Activated CD8-positive, alpha-beta memory T cell treated with anti-CD3 and anti-CD28 coated beads, Interleukin-2, amount 10 ng/mL, durations not matched to agents 7 days and 5 days (primary cell): ENCODE data around the gene DDX51. TPM values are rescaled to one million over a fixed set of nuclear protein-coding genes. Genes with fewer than 3 reads are reported as not detected.
A peak's percentile ranks its signal among the peaks of the same experiment; 100 is the strongest.

Experiments
- ATAC-seq: fragments of 150-1000 bp; cut with Tn5 transposase; one replicate; pipeline ENCODE4 v1.10.0; 2021; ENCODE audit warnings: moderate library complexity
- CTCF ChIA-PET: fragments of 350-600 bp; sonication (Branson Sonifier 250); formaldehyde crosslinking; loops from one replicate; lab custom pipeline; 2021; ENCODE audit warnings: antibody characterized with exemption; lab: Charles Lee
- DNase-seq: peaks from one replicate; pipeline ENCODE4 v3.0.0-alpha.2; 2020
- H3K27ac Mint-ChIP-seq: one replicate; pipeline ENCODE4 v1.8.0; 2021; ENCODE audit warnings: mild to moderate bottlenecking, mixed read lengths
- H3K27me3 Mint-ChIP-seq: one replicate; pipeline ENCODE4 v1.8.0; 2021; ENCODE audit warnings: mixed read lengths
- H3K36me3 Mint-ChIP-seq: one replicate; pipeline ENCODE4 v1.8.0; 2021; ENCODE audit warnings: mild to moderate bottlenecking, mixed read lengths
- H3K4me1 Mint-ChIP-seq: one replicate; pipeline ENCODE4 v1.8.0; 2021; ENCODE audit warnings: mixed read lengths
- H3K4me3 Mint-ChIP-seq: one replicate; pipeline ENCODE4 v1.8.0; 2021; ENCODE audit warnings: mild to moderate bottlenecking, moderate library complexity, mixed read lengths
- H3K9me3 Mint-ChIP-seq: one replicate; pipeline ENCODE4 v1.8.0; 2022; ENCODE audit warnings: low read depth, mixed read lengths
- total RNA-seq, 2 experiments: library from RNA; stranded (reverse); gene quantifications; one replicate each; pipeline ENCODE4 v1.2.3, GENCODE V29; 2021

The DDX51 gene
- total RNA-seq, 2 experiments from 2014 or later, result 24.4 to 30.5 TPM

DNA sequence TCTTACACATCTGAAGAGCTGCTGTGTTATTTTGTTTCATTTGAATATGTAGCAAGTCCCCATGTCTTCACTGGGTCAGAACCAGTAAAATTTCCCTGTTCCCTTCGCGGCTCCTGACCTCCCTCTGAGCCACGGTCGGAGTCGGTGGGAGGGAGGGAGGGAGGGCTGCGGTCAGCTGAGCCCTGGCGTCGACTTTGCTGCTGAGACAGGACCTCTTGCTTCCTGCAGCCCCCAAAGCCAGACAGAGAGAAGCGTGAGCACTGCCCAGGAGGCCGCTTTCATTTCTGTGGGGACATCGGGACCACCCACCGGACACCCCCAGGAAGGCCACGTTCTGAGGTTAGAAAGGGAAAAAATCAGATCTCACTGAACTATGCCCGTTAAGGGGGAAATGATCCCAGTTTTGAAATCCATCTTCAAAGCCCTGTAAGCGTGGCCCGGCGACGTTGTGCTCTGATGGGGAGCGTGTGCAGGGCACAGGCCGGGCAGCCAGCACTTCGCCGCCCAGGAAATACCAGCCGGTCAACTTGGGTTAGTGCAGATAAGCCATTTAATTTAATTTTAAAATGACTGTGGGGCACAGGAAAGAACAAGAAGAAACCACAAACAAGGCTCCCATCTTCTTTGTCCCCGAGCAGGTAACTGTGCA is 42.2 kb upstream of the DDX51 start:
- Mint-ChIP-seq H3K27me3 (peaks cover 19% of the 10 kb centered on the region), H3K4me3 (peak overlapping the region; percentile 71), H3K36me3 (peaks cover 1% of the 10 kb centered on the region), H3K27ac (peak overlapping the region; percentile 89), H3K9me3 (no peaks in the 10 kb centered on the region), H3K4me1 (peaks cover 41% of the 10 kb centered on the region)
- no peak for ATAC-seq
- no peak for DNase-seq
- CTCF ChIA-PET, result interaction anchor here (0.5 to 2.6 kb wide), 5 partner anchors 8 to 375 kb away, joined by 3 to 10 read pairs (median 3); no protein-coding TSS in a partner anchor

DNA sequence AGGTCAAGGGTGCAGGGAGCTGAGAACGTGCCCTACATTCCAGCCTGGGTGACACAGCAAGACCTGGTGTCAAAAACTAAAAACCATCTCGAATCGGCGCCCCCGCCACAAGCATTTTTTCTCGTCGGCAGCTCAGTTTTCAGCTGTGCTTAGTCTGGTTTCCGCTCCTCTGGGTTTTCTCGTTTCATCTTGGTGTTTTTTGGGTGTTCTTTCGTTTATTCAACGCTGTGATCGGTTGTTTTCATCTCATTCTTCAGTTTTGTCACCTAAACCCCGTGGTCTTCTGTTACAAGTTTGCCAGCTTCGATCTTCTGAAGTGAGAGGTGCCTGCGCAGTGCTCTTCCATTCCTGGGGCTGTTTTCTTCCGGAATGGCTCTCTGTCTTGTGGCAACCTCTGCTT is 41.6 kb upstream of the DDX51 start:
- DNase-seq (no peak), ATAC-seq (no peak)
- CTCF ChIA-PET, result interaction anchor here (0.8 to 2.6 kb wide), 4 partner anchors 10 to 375 kb away, joined by 3 to 10 read pairs (median 4); no protein-coding TSS in a partner anchor
- Mint-ChIP-seq H3K27me3 (peaks cover 19% of the 10 kb centered on the region), H3K27ac (peak overlapping the region; percentile 89), H3K4me1 (peaks cover 40% of the 10 kb centered on the region), H3K36me3 (peaks cover 1% of the 10 kb centered on the region), H3K9me3 (no peaks in the 10 kb centered on the region), H3K4me3 (peak overlapping the region; percentile 71)

DNA sequence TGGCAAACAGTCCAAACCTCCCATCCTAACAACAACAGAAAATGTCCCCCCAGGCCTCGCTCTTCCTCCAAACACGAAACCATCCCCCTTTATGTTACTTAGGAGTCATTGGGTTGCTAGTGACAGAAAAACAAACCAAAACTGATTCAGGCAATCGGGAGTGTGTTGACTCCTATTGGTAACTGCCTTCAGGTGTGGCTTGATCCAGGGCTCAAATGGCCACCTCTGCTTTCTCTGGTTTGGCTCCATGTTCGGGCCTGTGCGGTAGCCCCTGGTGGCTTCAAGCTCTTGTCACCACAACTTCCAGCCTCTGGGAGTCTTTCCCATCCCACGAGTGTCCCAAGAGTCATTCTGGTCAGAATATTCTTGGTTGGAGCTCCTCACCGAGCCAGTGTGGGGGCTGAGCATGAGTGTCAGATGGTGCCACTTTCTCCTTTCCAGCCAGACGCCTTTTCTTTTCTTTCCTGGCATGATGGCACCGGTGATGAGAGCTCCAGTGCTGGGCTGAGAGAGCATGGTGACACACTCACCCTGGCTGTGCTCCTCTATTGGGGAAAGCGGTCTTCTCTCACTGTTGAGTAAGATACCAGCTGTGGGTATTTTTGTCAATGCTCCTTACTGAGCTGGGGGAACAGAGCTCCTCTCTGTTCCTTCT is 38.7 kb upstream of the DDX51 start:
- CTCF ChIA-PET, result interaction anchor here (1.1 to 1.9 kb wide), 3 partner anchors 8 to 231 kb away, joined by 3 to 6 read pairs (median 4); no protein-coding TSS in a partner anchor
- no peak overlapping the region for H3K4me3 Mint-ChIP-seq
- H3K4me1 Mint-ChIP-seq, result peaks cover 37% of the 10 kb centered on the region
- ATAC-seq, result no peak
- H3K27ac Mint-ChIP-seq, result peak overlapping the region; percentile 24
- DNase-seq, result no peak
- H3K36me3 Mint-ChIP-seq, result peaks cover 1% of the 10 kb centered on the region
- H3K9me3 Mint-ChIP-seq, result no peaks in the 10 kb centered on the region
- peaks cover 19% of the 10 kb centered on the region for H3K27me3 Mint-ChIP-seq

DNA sequence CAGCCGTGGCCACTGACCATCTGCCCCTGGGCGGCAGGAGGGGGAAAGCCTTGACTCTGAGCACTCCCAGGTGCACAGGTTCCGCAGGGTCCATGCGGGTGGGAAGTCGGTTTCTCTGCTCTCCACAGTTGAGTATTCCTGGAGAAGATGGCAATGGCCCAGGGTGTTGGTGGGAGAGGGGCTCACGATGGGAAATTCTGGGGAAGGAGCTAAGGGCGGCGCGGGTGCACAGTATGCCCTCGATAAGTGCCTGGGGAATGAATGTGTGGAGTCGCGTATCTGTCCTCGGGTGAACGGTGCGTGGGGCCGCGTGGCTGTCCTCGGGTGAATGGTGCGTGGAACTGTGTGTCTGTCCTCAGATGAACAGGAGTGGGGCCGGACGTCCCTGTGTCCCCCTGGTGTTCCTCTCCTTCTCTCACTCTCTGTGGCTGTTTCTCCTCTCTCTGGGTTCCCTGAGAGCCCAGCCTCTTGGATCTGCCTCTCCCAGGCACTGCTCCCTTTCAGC is 38.1 kb upstream of the DDX51 start:
- Mint-ChIP-seq H3K27ac (peak overlapping the region; percentile 24), H3K36me3 (peaks cover 1% of the 10 kb centered on the region), H3K27me3 (peaks cover 19% of the 10 kb centered on the region), H3K9me3 (no peaks in the 10 kb centered on the region), H3K4me1 (peaks cover 31% of the 10 kb centered on the region), H3K4me3 (no peak overlapping the region)
- CTCF ChIA-PET, result interaction anchor here (1.1 to 1.4 kb wide), 2 partner anchors 37 to 232 kb away, joined by 3 to 4 read pairs; no protein-coding TSS in a partner anchor
- DNase-seq (no peak), ATAC-seq (no peak)

DNA sequence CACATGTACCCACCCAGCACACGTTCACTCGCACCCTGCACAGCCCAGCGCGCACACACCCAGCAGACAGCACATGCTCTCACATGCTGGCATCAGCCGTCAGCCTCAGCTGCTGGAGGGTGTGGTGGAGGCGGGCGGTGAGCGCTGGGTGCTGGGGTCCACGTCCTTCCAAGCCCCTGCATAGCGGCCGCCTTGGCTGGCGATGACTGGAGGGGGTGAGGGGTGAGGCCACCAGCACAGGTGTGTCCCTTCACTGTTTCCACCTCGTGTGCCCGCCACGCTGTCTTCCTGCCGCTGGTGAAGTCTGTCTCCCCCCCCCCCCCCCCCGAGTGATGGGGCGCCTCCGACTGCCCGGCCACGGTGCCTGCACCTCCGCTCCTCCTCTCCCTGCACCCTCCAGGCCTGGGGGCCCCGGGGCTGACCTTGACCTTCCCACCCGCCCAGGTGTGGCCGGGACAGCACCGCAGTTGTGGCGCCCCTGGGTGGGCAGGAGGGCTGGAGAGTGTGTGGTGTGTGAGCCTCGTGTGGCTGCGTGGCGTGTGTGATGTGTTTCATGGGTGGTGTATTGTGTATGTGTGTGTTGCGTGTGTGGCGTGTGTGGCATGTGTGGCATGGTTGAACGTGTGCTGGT is 37.6 kb upstream of the DDX51 start:
- H3K27ac Mint-ChIP-seq, result no peak overlapping the region
- no peak overlapping the region for H3K4me3 Mint-ChIP-seq
- H3K9me3 Mint-ChIP-seq, result no peaks in the 10 kb centered on the region
- CTCF ChIA-PET, result no interaction called here
- ATAC-seq (no peak), DNase-seq (no peak)
- H3K4me1 Mint-ChIP-seq, result peaks cover 26% of the 10 kb centered on the region
- H3K27me3 Mint-ChIP-seq, result peaks cover 22% of the 10 kb centered on the region
- H3K36me3 Mint-ChIP-seq, result peaks cover 1% of the 10 kb centered on the region

DNA sequence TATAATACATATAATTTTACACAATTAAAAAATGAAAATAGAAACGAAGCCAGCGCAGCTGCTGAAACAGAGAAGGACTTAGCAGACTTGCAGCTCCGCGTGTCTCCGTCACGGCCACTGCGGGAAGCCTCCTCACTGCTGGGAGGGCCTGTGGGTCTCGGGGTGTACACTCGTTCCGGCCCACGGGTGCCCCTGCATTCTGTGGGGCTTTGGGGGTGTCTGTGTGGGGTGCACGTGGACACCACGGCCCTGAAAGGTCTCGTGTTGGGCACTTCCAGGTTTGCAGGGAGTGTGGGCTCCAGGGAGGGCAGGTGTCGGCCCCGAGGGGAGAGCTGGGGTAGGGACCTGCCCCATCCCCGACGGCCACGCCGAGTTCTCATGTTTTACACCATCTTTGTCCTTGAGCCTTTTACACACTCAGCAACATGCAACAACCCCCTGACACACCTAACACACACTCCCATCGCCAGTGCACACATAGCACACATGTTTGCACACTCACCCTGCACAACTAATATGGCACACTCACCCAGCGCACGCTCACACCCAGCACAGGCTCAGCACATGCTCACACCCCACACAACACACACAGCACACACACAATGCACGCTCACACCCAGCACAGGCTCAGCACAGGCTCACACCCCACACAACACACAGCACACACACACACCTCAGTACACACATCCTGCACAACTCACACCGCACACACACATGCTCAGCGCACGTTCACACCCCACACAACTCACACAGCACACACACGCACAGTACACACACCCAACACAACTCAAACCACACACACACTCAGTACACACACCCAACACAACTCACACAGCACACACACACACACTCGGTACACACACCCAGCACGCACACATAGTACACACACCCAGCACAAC is 36.8 kb upstream of the DDX51 start:
- Mint-ChIP-seq H3K9me3 (no peaks in the 10 kb centered on the region), H3K4me3 (no peak overlapping the region), H3K27me3 (peaks cover 22% of the 10 kb centered on the region), H3K4me1 (peaks cover 19% of the 10 kb centered on the region), H3K27ac (no peak overlapping the region), H3K36me3 (peaks cover 1% of the 10 kb centered on the region)
- ATAC-seq, result no peak
- no peak for DNase-seq
- CTCF ChIA-PET, result no interaction called here

DNA sequence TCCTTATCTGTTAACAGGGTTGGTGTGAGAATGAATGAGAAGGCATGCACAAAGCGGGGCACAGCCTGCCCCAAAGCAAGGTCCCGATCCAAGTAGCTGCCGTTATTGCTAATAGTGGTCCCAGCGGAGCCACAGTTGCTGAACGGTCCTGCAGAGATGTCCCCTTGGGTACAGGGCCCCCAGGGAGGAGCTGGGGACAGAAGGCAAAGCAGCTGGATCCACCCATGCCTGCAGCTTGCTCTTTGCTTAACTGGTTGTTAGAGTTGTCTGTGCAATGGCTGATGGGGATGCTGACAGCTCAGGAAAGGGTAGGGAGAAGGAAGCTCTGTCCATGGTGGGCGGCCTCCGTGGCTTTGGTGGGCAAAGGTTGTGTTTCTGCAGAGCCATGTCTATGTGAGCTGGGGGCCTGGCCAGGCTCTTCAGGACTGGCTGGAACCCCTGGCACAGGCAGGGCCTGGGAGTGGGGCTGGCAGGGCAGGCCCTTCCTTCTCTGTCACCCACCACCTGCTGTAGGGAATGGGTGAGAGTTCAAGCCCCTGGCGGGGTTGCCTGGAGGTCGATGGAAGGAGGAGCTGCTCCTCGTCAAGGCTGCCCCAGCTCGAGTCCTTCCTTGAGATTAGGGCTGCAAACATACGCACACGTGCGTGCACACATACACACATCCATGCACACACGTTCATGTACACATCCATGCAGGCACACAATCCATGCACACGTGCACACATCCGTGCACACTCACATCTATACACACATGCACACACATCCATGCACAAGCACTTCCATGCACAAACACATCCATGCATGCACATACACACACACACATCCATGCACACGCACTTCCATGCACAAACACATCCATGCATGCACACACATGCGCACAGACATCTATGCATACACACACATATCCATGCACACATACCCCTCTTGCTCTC is 35.6 kb upstream of the DDX51 start:
- no peaks in the 10 kb centered on the region for H3K9me3 Mint-ChIP-seq
- no peaks in the 10 kb centered on the region for H3K36me3 Mint-ChIP-seq
- peaks cover 14% of the 10 kb centered on the region for H3K27me3 Mint-ChIP-seq
- H3K4me1 Mint-ChIP-seq, result peaks cover 13% of the 10 kb centered on the region
- ATAC-seq (no peak), DNase-seq (no peak)
- CTCF ChIA-PET, result interaction anchor here (1.6 kb wide), 1 partner anchor 10 kb away, joined by 9 read pairs; no protein-coding TSS in a partner anchor
- no peak overlapping the region for H3K4me3 Mint-ChIP-seq
- H3K27ac Mint-ChIP-seq, result no peak overlapping the region

DNA sequence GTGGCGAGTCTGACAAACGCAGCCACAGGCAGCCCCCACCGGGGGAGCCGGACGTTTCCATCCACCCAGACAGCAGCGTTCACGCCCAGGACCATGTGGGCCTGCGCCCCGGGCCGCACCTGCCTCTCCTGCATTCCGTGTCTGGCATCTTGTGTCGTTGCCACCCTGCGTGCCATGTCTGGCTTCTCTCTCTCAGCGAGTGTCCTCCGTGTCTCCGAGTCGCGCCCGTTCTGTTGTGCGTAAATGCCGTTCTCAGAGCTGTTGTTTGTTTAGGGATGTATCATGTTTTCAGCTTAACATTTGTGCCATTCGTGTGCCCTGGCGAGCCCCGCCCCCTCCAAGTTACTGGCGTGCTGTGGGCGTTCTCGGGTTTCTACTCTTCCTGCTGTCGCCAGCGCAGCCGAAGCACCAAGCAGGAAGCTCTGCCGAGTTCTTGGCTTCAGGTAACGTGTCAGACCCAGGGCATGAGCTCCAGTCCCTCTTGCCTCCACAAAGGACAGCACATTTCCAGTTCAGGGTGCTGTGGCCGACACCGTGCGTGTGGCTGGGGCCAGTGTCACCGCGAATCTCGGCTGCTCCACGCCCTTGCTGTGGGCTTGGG is 34.8 kb upstream of the DDX51 start:
- DNase-seq, result no peak
- H3K4me3 Mint-ChIP-seq, result peak overlapping the region; percentile 59
- peak overlapping the region; percentile 70 for H3K27ac Mint-ChIP-seq
- CTCF ChIA-PET, result interaction anchor here (1.5 to 1.6 kb wide), 2 partner anchors 11 to 25 kb away, joined by 4 to 9 read pairs; no protein-coding TSS in a partner anchor
- peak; percentile 40 for ATAC-seq
- H3K9me3 Mint-ChIP-seq, result no peaks in the 10 kb centered on the region
- H3K4me1 Mint-ChIP-seq, result peaks cover 16% of the 10 kb centered on the region
- H3K36me3 Mint-ChIP-seq, result no peaks in the 10 kb centered on the region
- peaks cover 12% of the 10 kb centered on the region for H3K27me3 Mint-ChIP-seq

DNA sequence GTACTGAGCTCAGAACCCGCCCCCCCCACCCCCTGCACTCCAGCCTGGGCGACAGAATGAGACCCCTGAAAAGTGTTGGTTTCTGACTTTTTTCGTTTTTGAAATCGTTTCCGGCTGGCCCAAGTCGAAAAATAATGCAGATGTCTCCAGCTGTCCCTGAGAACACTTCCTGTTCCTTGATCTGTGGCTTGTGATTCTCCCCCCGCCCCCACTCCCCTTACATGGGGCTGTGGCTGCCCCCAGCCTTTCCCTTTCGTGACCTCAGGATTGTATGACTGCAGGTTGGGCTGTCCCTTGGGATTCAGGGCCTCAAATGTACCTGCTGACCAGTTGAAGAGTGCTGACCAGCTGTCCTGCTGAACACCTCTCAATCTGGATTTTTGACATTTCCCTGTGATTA is 34.2 kb upstream of the DDX51 start:
- Mint-ChIP-seq H3K36me3 (no peaks in the 10 kb centered on the region), H3K9me3 (no peaks in the 10 kb centered on the region), H3K27me3 (peaks cover 12% of the 10 kb centered on the region), H3K4me3 (peak overlapping the region; percentile 59), H3K27ac (no peak overlapping the region), H3K4me1 (peaks cover 18% of the 10 kb centered on the region)
- ATAC-seq, result no peak
- CTCF ChIA-PET, result interaction anchor here (0.8 to 1.6 kb wide), 3 partner anchors 8 to 24 kb away, joined by 3 to 9 read pairs (median 4); no protein-coding TSS in a partner anchor
- DNase-seq, result no peak

DNA sequence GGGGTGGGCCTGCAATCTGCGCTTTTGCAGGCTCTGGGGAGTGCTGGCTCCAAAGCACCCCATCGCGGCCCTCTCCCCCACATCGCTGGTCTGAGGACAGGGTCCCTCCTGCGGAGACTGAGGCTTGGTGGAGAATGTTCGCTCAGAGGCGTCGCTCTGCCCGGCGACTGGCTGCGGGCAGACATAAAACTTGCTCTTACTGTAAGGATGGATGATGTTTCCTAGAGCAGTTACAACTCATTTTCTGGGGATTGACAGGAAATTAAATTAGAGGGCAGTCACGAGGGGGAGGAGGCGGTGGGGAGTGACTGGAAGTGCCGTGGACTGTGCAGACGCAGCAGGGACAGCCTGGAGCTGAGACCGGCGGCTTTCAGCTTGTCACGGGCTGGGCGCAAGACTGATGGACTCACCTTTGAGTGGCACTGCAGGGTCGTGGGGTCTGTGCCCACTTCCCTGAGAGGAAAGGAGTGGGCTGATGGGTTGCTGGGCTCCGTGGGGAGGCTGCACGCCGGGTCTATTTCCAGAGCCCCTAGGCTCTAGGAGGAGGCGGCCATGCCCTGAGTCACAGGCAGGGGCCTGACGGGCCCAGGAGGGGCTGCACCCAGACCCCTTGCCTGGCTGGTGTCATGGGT is 32.9 kb upstream of the DDX51 start:
- CTCF ChIA-PET, result interaction anchor here (0.8 kb wide), 1 partner anchor 237 kb away, joined by 3 read pairs; no protein-coding TSS in a partner anchor
- Mint-ChIP-seq H3K4me1 (peaks cover 27% of the 10 kb centered on the region), H3K27me3 (peaks cover 18% of the 10 kb centered on the region), H3K9me3 (no peaks in the 10 kb centered on the region), H3K27ac (no peak overlapping the region), H3K4me3 (no peak overlapping the region), H3K36me3 (no peaks in the 10 kb centered on the region)
- ATAC-seq (no peak), DNase-seq (no peak)

DNA sequence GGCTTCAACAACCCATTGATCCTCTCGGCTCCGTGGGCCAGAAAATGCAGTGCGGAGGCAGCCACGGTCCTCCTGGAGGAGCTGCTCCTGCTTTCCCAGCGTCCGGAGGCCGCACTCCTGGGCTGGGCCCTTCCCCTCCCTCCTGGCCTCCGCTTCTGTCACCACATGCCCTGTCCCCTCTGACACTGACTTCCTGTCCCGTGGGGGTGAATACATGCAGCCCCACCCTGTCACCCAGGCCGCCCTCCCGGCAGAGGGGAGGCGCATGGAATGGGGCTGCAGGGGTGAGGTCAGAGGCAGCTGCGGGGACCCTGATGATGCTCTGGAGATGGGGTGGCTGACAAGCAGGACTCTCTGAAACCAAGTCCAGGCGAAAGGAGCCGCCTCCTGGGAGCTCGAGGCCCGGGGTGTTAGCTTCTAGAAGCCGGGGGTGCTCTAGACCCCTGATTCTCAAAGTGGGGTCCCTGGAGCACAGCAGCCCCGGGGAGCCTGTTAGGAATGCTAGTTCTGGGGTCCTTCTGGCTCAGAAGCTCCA is 32.3 kb upstream of the DDX51 start:
- ATAC-seq, result no peak
- CTCF ChIA-PET, result interaction anchor here (0.8 kb wide), 1 partner anchor 237 kb away, joined by 3 read pairs; no protein-coding TSS in a partner anchor
- Mint-ChIP-seq H3K4me1 (peaks cover 27% of the 10 kb centered on the region), H3K9me3 (no peaks in the 10 kb centered on the region), H3K27me3 (peaks cover 18% of the 10 kb centered on the region), H3K4me3 (no peak overlapping the region), H3K36me3 (no peaks in the 10 kb centered on the region), H3K27ac (no peak overlapping the region)
- no peak for DNase-seq
